PC-9 (cell line): ENCODE results near the gene ERC1. TPM values are rescaled to one million over a fixed set of nuclear protein-coding genes. Genes with fewer than 3 reads are reported as not detected.

Source experiments
- BruUV-seq: library from RNA; stranded (reverse); fragments of 400-500 nt; replicated peaks from 2 replicates; lab custom pipeline; 2021; lab: Mats Ljungman, UMichigan
- CTCF ChIA-PET: fragments of 300-600 bp; sonication (Branson Sonifier 250); formaldehyde crosslinking; loops from one replicate; lab custom pipeline; 2022; ENCODE audit warnings: antibody characterized with exemption; lab: Charles Lee
- POLR2A ChIA-PET: fragments of 300-600 bp; sonication (Branson Sonifier 250); formaldehyde crosslinking; loops from one replicate; lab custom pipeline; 2022; ENCODE audit warnings: antibody characterized with exemption; ENCODE audit not compliant: unreplicated experiment; lab: Charles Lee
- DNase-seq, 2 experiments: peaks; one replicate each; pipeline versions ENCODE4 v3.0.0 to v3.0.0-alpha.2; 2015 to 2022; ENCODE audit warnings: mixed read lengths in 1 of 2
- H2AFZ ChIP-seq: fragments of 200-600 bp; sonication (generic); 2 replicates; pipeline ENCODE4 v1.8.1; 2017; ENCODE audit warnings: antibody characterized with exemption
- H3F3A ChIP-seq: fragments of 200-600 bp; sonication (generic); 2 replicates; pipeline ENCODE4 v1.8.1; 2017; ENCODE audit warnings: antibody characterized with exemption, mild to moderate bottlenecking, low read depth; ENCODE audit not compliant: insufficient read depth
- H3K27ac ChIP-seq: fragments of 200-600 bp; sonication (generic); 2 replicates; pipeline ENCODE4 v1.6.1; 2016; ENCODE audit warnings: mixed run types
- H3K27me3 ChIP-seq: fragments of 200-600 bp; sonication (generic); 2 replicates; pipeline ENCODE4 v1.6.1; 2016; ENCODE audit warnings: low read depth, mixed run types; ENCODE audit not compliant: insufficient read depth
- H3K36me3 ChIP-seq: fragments of 200-600 bp; sonication (generic); 2 replicates; pipeline ENCODE4 v1.6.1; 2016; ENCODE audit warnings: low read depth, mixed run types
- H3K4me1 ChIP-seq: fragments of 200-600 bp; sonication (generic); replicated peaks from 2 replicates; pipeline ENCODE4 v1.6.1; 2016; ENCODE audit warnings: mixed run types; ENCODE audit not compliant: insufficient read depth
- H3K4me2 ChIP-seq: fragments of 200-600 bp; sonication (generic); 2 replicates; pipeline ENCODE4 v1.6.1; 2017; ENCODE audit warnings: mixed run types
- H3K4me3 ChIP-seq: fragments of 200-600 bp; sonication (generic); 2 replicates; pipeline ENCODE4 v1.6.1; 2016; ENCODE audit warnings: mixed run types
- H3K79me2 ChIP-seq: fragments of 200-600 bp; sonication (generic); 2 replicates; pipeline ENCODE4 v1.6.1; 2017; ENCODE audit warnings: low read depth, mixed run types
- H3K9me2 ChIP-seq: fragments of 200-600 bp; sonication (generic); 2 replicates; pipeline ENCODE4 v1.8.1; 2017; ENCODE audit warnings: mild to moderate bottlenecking; ENCODE audit not compliant: insufficient read depth
- H3K9me3 ChIP-seq: fragments of 200-600 bp; sonication (generic); 2 replicates; pipeline ENCODE4 v1.8.1; 2016; ENCODE audit warnings: low read depth; ENCODE audit not compliant: insufficient read depth
- H4K20me1 ChIP-seq: fragments of 200-600 bp; sonication (generic); 2 replicates; pipeline ENCODE4 v1.8.1; 2017; ENCODE audit not compliant: insufficient read depth
- EZH2 ChIP-seq: fragments of 200-600 bp; sonication (generic); IDR thresholded peaks from 2 replicates; pipeline ENCODE4 v1.8.0; 2017; ENCODE audit warnings: antibody characterized with exemption, low read depth
- intact Hi-C: fragments of 100-400 bp; cut with micrococcal nuclease; formaldehyde crosslinking; loops from one replicate; pipeline ENCODE4 v1.10.0; 2022; ENCODE audit not compliant: unreplicated experiment
- total RNA-seq: library from RNA; stranded (reverse); gene quantifications from 2 replicates; pipeline ENCODE4 v1.2.3, GENCODE V29; 2021
- TF ChIP-seq, protein P1 (sequence below): fragments of 200-600 bp; sonication (generic); conservative IDR thresholded peaks from 2 replicates; pipeline ENCODE4 v1.6.1; 2017; ENCODE audit warnings: mixed run types, antibody characterized with exemption, mild to moderate bottlenecking, moderate library complexity

The ERC1 gene
- total RNA-seq, 1 experiment from 2014 or later: 52.0 TPM

DNA sequence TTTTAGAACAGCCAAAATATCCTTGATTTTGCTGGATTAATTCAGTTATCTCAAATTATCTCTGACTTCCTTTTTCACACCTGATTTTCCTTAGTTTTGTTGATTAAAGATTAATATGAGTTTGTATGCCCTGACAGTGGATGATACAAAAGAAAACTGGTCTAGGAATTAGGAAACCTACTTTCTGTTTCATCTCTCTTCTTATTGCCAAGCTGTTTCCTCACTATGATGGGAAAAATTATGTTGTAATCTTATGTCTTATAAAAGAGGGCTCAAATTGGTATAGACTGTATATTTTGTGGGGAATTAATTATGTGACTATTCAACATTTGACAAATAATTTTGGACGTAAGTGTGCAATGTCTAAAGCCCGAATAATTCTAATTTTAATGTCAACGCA, 331.8 kb downstream of the ERC1 start:
- CTCF ChIA-PET: no interaction called here

DNA sequence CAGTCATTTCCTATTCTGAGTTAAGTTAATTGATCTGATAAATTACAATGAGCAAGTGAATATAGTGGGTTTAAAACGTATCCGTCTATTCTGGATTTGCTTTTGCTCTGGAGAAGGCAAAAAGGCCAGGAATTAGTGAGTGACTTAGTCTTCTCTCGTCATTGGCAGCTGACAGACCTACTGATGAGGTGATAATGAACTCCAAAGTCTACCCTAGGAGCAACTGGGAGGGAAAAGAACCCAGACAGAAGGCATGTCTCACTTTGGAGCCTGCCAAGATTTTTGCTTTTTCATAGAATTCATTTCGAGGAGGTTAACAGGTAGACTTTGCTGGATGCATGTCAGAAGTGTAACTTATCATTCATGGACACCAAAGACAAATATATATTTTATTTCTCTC, 333.1 kb downstream of the ERC1 start:
- Histone ChIP-seq H3K4me1 (no peaks in the 10 kb centered on the region), H2AFZ (no peak overlapping the region), H3K4me2 (no peak overlapping the region), H3F3A (no peaks in the 10 kb centered on the region), H3K79me2 (no peaks in the 10 kb centered on the region), H3K4me3 (no peak overlapping the region), H3K27me3 (no peaks in the 10 kb centered on the region), H3K9me2 (peaks cover 4% of the 10 kb centered on the region; the same call in 1 of the 2 replicates), H3K36me3 (no peaks in the 10 kb centered on the region), H4K20me1 (no peaks in the 10 kb centered on the region), H3K27ac (no peak overlapping the region), H3K9me3 (no peaks in the 10 kb centered on the region)
- ChIA-PET POLR2A (no interaction called here), CTCF (no interaction called here)
- no peak for DNase-seq
- TF ChIP-seq, protein P1, sequence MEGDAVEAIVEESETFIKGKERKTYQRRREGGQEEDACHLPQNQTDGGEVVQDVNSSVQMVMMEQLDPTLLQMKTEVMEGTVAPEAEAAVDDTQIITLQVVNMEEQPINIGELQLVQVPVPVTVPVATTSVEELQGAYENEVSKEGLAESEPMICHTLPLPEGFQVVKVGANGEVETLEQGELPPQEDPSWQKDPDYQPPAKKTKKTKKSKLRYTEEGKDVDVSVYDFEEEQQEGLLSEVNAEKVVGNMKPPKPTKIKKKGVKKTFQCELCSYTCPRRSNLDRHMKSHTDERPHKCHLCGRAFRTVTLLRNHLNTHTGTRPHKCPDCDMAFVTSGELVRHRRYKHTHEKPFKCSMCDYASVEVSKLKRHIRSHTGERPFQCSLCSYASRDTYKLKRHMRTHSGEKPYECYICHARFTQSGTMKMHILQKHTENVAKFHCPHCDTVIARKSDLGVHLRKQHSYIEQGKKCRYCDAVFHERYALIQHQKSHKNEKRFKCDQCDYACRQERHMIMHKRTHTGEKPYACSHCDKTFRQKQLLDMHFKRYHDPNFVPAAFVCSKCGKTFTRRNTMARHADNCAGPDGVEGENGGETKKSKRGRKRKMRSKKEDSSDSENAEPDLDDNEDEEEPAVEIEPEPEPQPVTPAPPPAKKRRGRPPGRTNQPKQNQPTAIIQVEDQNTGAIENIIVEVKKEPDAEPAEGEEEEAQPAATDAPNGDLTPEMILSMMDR: no peak
- TF ChIP-seq EZH2: no peak
- BruUV-seq: no TSS peak
- intact Hi-C loops: no loop called here

More for the DNA sequence above, 331.8 kb downstream of the ERC1 start:
- TF ChIP-seq, protein P1: no peak
- no peak for TF ChIP-seq EZH2
- H3K9me2 ChIP-seq: peaks cover 4% of the 10 kb centered on the region; the same call in 1 of the 2 replicates
- no peak overlapping the region for H2AFZ ChIP-seq
- no peaks in the 10 kb centered on the region for H3F3A ChIP-seq
- no peak overlapping the region for H3K4me3 ChIP-seq
- H3K36me3 ChIP-seq: no peaks in the 10 kb centered on the region
- intact Hi-C loops: no loop called here
- H3K27me3 ChIP-seq: no peaks in the 10 kb centered on the region
- no peak overlapping the region for H3K27ac ChIP-seq
- H3K4me1 ChIP-seq: no peaks in the 10 kb centered on the region; the same call in 1 of the 2 replicates
- no peak overlapping the region for H3K4me2 ChIP-seq
- BruUV-seq: no TSS peak
- POLR2A ChIA-PET: no interaction called here
- no peaks in the 10 kb centered on the region for H3K9me3 ChIP-seq
- H4K20me1 ChIP-seq: no peaks in the 10 kb centered on the region
- H3K79me2 ChIP-seq: no peaks in the 10 kb centered on the region
- no peak for DNase-seq

DNA sequence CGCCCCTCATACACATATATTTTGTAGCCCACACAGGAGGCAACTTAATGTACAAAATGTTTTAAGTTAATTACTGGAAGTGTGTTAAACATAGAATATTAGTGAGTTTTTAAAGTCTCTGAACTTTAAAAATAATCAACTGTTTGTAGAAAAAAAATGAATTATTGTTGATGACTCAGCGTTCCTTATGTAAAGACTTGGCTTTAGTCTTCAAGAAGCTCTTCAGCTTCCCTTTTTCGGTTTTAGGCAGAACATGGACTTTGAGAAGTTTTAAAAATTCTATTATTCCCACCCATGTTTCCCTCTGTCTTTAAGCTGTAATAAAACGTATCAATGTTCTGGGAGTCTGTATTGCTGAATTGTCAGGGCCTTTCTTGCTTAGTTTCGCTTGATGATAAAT, 333.9 kb downstream of the ERC1 start:
- H2AFZ ChIP-seq: no peak overlapping the region
- CTCF ChIA-PET: no interaction called here
- H3K27me3 ChIP-seq: no peaks in the 10 kb centered on the region
- no peaks in the 10 kb centered on the region for H3K4me1 ChIP-seq
- no peak overlapping the region for H3K4me2 ChIP-seq
- DNase-seq: no peak
- intact Hi-C loops: no loop called here
- no peak overlapping the region for H3K27ac ChIP-seq
- H3K79me2 ChIP-seq: no peaks in the 10 kb centered on the region
- H3K9me3 ChIP-seq: no peaks in the 10 kb centered on the region
- no peaks in the 10 kb centered on the region for H3K36me3 ChIP-seq
- no peaks in the 10 kb centered on the region for H3F3A ChIP-seq
- peaks cover 4% of the 10 kb centered on the region; the same call in 1 of the 2 replicates for H3K9me2 ChIP-seq
- BruUV-seq: no TSS peak
- no peaks in the 10 kb centered on the region for H4K20me1 ChIP-seq
- POLR2A ChIA-PET: no interaction called here
- TF ChIP-seq, protein P1: no peak
- no peak for TF ChIP-seq EZH2
- no peak overlapping the region for H3K4me3 ChIP-seq
